Measurements from ENCODE around the gene TTLL9. TPM values are rescaled to one million over a fixed set of nuclear protein-coding genes. Genes with fewer than 3 reads are reported as not detected.

Gene TTLL9
- polyA plus RNA-seq, 3 donors = 2.6 to 5.7 (median 5.6) TPM

DNA sequence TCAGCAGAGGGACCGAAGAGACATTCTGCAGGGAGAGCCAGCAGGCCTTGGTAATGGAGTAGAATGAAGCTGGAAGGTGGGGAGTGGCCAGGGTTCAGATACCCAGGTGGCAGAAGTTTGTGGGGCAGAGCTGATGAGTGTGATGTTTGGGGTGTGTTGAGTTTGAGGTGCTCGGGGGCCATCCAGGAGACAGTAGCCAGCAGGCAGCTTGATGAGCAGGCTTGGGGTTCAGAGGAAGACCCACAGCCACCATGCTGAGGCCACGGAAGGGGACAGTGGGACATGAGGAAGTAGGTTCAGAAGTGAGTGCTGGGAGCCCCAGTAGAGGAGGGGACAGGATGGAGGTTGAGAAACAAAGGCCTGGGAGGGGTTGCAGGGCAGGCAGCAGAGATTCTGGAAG lies 13.9 kb upstream of the TTLL9 start:
- DNase-seq = no peak

DNA sequence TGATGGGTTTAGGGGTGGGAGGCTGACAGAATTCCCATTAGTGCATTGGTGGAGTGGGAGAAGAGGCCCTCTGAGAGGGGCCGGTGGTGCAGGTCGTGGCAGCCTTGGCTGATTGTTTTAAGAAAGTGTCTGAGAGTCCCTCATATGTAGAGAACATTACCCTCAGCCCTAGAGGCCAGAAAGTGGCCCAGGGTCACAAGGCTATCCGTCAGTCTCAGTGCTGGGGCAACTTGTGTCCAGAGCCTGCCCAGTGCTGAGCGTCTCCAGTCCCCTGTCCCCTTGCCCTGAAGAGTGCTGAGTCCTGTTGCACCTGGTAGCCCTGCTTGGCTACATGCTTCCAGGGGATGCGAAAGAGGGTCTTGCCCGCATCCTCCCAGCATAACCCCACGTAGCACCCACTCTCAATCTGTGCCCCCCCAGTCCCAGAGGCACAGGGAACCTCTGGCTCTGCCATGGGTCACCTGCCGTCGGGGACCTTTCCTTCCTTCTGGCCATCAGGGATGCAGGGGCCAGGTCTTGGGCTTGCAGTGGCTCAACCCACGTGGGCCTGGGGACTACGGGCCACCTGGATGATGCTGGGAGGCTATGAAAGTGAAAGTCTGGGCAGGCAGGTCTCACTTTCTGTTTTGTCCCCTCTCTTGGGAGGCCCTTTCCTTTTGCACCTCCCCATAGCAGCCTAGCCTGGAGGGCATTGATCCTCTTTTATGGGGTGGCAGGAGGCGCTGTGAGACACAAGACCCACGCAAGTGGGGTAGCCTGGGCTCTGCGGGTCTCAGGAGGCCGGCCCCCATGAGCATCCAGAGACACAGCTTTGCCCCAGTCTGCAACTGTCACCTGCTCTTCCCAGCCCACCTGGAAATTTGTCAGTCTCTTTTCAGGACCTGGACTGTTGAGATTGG lies 12.3 kb upstream of the TTLL9 start:
- no peak for DNase-seq

DNA sequence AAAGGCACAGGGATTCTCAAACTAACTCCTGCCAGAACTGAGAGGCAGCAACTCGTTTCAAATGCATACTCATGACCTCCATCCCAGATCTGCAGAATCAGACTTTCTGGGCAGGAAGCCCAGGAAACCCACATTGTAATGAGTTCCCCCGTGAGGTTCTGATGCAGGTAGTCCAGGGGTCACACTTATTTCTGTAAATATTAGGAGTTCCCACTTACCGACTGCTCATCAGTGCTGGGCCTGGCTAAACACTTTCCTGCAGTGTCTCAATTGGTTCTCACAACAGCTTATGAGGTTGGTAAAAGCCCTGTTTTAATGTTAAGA lies 11.7 kb upstream of the TTLL9 start:
- DNase-seq = no peak

DNA sequence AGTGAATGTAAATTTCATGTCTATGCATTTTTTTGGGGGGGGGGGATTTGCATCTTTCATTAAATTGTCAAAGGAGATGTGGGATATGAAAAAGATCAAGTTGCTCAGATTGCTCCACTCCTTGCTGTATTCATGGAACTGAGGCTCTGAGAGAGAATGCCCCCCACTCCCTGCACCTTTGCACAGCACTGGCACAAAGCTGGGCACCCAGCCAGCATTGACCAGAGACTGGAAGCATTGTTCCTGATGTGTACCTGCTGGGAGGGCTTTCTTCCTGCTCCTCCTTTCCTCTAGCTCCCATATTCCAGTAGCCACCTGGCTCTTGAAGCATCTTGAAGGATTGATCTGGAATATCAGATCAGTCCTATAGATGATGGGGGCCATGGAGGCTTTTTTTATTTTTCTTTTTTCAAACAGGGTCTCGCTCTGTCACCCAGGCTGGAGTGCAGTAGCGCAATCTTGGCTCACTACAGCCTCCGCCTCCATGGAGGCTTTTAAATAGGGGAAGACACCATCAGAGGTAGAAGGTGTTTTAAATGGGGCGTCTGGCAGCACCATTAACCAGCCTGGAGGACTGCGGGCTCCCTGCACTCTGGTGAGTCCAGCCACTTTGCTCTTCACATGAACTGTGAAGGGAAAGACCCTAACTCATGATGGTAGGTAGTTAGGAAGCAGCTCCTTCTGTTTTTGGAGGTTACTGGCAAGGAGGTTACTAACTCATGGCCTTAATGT lies 11.0 kb upstream of the TTLL9 start:
- no peak for DNase-seq

DNA sequence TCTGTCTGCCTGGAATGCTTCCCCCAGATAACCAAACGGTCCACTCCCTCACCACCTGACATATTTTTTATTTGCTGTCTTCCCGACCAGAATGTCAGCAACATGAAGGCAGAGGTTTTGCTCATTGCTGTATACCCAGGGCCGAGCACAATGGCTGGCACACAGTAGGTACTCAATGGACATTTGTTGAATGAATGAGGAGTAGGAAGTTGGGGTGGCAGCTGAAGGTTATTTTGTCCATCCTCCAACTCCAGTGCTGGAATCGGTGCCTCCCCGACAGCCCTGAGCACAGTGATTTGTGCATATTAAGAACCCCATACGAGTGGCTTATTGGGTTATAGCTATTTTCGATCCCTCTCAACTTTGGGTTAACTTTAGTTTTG lies 10.4 kb upstream of the TTLL9 start:
- DNase-seq = no peak

DNA sequence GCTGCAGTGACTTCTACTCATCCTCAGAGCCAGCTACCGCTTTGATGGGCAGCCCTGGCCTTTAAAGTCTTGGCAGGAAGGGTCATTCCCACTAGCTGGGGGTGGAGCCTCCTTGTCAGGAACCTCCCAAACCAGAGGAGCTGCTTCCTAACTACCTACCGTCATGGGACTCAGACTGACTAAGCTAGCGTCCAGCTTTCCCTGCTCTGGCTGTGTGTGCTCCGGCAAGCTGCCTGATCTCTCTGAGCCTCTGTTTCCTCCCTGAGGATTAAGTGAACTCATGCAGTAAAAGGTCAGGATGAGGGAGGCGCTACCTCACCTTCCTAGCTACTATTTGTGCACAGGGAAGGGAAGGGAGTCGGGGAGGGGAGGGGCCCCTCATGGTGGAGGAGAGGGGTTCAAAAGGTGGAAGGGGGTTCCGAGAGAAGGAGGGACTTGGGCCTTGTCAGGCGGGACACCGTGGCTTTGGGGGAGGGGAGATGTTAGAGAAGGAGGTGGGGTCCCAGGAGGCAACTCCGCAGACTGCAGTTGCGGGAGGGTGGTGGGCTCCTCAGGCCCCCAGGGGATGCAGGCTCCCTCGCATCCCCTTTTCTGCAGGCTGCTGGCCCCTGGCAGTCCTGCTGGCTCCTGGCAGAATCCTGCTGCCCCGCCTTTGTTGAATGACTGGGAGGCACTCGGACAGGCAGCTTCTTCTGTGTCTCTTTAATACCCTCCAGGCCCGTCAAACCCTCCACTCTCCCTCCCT lies 9.9 kb upstream of the TTLL9 start:
- DNase-seq = no peak

DNA sequence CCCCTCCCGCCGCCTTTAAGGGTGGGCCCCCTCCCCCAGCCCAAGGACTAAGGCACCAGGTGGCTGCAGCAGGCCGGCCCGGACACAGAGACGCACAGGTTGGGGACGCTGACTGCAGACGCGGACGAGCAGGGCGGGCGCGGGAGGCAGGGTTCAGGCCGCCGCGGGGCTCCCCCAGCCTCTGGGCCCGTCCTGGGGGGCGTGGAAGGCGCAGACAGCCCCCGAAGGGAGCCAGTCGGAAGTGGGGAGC lies 9.4 kb upstream of the TTLL9 start:
- DNase-seq = no peak

DNA sequence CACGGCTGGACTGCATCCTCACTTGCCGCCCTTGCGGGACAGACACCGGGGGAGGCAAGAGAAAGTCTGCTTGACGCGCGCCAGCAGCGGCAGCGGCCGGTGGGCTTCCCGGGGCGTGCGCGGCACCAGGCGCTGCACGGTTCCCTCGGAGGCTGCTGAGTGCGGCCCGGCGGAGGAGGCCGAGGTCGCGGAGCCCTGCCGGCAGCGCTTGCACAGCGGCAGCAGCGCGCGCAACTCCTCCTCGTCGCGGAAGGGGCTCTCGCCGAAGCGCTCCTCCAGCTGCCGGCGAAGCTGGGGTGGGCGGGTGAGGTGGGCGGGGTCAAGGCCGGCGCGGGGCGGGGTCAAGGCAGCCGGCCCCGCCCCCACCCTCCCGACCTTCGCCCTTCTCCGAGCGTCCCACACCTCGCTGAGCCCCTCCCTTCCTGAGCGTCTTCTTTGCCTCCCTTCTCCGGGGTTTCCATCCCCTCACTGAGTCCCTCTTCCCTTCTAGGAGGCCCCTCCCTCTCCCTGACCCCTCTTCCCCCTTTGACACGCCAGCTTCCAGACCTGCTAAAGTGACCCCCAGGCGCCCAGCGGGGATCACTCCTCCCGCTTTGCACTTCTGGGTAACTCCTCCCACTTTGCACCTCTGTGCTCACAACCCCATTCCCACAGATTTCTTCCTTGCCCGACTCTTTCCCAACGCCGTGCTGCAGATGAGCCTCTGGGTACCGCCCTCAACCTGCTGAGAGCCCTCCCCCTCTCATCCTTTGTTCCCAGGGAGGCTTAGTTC lies 8.9 kb upstream of the TTLL9 start:
- DNase-seq = peak; percentile 77

DNA sequence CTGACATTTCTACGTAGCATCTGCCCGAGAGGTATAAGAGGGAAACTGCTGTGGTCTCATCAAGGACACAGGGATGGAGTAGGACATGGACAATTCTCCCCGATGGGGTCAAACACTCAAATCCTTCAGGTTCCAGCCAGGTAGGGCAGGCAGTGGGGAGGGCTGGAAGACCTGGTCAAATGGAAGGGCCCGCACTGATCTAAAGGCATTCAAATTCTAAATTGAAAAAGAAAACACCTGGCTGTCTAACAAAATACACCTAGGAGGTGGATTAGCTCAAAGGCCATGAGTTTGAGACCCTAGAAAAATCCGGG lies 8.3 kb upstream of the TTLL9 start:
- no peak for DNase-seq

DNA sequence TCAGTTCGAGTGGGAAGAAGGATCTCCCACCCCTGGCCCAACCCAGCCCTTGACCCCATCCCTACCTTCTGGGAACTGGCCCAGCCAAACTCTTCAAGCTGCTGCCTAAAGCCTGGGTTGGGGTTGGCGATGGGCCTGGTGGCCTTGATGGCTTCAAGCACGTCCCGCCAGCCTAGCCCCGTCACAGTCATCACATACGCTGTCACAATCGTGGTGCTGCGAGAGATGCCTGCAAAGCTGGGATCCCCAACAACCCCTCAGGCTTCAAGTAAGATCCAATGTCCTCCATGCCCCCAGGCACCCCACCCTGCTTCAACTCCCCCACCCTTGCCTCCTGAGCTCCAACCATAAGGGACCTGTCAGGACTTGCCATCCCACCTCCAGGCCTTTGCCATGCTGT lies 7.9 kb upstream of the TTLL9 start:
- no peak for DNase-seq

DNA sequence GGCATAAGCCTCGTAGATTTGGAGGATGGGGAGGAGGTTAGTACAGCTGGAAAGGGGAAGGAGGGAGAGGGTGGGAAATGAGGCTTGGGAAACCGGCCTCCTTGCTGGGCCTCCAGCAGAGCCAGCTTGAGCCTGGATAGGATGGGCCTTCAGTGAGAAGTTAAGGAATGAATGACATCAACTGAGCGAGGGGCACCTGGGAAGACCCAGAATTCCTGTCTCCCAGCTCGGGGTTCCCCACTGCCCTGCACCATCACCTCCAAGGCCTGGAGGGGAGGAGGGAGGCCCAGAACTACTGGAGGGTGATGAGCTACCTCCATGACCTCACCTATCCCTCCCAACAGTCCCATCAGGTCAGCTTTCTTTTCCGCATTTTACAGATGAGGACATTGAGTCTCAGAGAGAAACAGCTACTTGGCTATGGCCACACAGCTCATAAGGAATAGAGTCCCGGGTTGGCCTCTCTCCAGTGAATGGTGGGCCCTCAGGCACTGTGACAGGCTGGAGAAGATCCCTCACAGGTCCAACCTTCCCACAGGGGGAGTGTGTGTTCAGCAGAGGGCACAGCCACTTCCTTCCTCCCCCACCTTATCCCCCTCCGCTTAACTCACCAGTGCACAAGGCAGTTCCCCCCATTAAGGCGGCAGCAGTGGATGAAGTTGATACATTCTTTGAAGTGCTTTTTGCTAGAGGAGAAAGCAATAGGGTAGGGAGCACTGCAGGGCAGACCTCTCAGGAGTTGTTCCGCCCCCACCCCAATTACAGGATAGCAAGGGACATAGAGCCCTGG lies 6.9 kb upstream of the TTLL9 start:
- DNase-seq = no peak

DNA sequence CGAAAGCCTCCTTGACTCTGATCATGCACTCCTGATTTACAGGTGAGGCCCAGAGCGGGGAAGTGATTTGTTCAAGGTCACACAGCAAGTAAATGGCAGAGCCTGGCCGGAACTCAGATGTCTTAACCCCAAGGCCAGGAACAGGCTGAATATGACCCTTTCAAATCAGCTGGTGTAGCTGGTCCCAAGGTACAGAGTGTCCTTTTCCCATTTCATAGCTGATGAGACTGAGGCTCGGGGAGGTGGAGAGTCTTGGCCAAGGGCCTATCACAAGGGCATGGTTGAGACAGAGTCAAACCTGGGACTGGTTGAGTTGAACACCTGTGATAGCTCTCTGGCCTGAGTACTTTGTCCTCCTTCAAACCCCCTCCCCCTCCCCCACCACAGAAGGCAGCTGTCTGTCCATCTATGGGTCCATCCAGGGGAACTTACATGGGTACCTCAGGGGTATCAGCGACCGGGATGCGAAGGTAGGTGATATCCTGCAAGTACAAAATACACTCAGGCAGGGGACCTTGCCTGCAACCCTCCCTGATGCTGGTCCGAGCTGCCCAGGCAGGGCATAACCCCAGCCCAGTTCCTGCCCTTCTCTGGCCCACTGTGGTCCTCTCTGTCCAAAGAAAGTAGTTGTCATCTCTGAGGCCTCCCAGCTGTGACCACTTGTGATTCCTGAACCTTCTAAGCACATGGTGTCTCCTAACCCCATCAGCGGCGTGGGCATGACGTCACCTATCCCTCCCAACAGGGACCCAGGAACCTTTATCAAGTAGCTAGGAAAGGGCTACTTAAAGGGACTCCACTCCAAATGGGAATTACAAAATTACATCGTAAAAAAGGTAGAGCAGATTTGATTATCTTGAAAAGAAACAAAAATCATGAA lies 5.7 kb upstream of the TTLL9 start:
- no peak for DNase-seq

DNA sequence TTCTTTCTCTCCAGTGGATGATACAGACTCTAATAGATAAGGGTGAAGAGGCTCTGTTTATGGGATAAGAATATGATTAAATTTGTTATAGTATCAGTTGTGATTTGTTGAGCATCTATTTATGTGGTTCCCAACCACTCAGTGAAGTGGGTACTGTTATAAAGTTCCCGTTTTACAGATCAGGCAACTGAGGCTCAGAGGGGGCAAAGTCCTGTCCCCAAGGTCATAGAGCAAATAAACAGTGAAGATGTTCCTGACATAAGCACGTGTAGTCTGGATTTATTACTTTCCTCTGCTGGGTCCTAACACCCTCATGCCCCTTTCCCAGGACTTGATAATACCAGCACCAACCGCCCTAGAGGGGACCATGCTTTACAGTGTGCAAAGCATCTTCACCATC lies 4.2 kb upstream of the TTLL9 start:
- no peak for DNase-seq

DNA sequence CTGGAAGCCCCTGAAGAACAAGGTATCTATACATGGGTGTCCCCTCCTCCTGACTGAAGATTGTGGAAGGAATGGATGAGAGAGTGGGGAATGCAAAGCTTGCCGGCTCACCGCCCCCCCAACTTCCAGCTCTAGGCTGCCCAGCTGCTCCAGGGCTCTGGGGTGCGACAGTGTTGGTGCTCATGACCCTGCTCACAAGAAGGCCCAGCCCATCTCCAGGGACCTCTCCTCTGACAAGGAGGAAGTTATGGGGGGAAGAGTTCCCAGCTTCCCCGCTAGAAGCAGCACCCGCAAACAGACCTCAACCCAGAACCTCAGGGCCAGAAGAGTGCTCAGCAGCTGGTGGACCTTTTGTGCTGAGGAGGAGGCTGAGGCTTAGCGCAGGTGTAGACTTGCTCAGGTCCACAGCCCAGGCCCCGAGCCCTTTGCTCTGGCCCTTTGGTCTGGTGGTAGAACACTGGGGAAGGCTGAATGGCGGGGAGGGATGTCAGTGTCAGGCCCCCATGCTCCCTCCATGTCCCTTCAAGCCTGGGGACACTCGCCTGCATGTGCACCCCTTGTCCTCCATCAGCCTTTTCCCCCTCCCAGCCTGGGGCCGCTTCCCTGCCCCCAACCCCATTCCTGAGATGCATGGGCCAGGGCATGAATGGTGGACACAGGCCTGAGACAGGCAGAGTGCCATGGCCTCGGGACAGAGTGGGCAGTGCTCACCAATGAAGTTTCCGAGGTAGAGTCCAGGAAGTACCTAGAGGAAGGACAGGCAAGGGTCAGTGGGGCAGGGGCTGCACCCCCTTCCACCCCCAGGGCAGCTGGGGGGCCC lies 1.4 kb upstream of the TTLL9 start:
- DNase-seq = no peak

DNA sequence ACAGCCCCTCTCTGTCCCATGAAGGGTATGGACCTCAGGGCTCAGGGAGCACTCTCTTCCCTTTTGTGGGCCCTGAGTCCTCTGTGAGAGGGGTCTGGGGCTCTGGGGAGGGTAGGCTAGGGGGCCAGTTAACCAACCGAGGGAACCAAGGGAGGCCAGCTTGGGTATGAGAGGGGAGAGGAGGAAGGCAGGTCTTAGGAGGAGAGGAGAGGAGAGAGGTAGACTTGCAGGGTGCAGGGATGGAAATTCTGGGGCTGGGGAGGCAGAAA lies 827 bp upstream of the TTLL9 start:
- DNase-seq = no peak

DNA sequence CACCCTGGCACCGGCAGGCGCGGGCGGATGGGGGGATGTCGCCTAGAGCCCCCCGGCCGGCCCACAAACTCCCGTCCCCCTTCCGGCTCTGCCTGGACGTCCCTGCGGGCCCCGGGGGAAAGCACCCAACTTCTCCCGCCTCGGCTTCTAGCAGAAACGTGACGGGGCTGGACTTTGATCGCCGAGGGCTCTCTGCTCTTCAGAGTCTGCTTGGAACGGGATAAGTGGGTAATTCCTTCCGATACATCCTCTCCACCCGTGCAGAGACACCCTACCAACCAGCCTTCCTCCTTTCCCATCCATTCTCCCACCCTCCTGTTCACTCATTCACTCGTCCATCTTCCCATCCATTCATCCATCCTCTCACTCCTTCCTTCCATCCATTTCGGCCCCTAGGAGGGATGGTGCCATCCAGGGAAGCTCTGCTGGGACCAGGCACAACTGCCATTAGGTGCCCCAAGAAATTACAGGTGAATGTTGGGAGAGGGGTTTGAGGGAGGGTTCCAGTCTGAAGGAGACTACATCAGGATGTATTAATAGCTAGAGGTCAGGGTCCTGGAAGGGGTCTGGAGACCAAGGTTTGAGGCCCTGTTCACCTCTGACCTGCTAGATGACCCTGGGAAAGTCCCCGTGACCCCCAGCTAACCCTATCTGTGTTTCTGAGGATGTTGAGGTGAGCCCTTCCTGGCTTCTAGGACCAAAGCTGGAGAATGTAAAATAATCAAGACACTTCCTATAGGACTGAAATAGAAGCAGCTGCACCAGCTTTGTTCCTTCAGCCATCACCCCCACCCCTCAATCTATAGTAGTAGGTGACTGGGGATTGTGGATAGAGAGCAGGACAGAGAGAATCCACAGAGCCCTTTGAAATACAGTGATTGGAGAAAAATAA lies 538 bp downstream of the TTLL9 start:
- DNase-seq = no peak

DNA sequence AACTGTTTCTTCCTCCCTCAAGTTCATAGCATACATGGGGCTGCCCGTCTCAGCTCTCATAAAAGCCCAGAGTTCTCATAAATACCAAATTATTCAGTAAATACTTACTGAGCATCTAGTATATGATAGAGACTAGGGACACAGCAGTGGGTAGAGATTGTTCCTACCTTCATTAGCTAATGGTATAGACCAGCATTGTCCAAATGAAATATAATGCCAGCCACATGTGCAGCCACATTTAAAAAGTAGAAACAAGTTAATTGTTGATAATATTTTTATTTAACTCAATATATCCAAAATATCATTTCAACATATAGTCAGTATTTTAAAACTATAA lies 1.2 kb downstream of the TTLL9 start:
- no peak for DNase-seq

DNA sequence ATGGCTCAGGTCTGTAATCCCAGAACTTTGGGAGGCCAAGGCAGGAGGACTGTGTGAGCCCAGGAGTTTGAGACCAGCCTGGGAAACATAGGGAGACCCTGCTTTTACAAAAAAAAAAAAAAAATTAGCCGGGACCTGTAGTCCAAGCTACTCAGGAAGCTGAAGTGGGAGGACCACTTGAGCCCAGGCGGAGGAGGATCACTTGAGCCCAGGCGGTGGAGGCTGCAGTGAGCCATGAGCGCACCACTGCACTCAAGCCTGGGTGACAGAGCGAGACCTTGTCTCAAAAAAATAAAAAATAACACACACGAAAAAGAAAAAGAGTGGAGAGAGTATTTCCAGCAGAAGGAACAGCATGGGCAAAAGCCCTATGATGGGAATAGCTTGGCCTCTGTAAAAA lies 2.0 kb downstream of the TTLL9 start:
- DNase-seq = no peak

DNA sequence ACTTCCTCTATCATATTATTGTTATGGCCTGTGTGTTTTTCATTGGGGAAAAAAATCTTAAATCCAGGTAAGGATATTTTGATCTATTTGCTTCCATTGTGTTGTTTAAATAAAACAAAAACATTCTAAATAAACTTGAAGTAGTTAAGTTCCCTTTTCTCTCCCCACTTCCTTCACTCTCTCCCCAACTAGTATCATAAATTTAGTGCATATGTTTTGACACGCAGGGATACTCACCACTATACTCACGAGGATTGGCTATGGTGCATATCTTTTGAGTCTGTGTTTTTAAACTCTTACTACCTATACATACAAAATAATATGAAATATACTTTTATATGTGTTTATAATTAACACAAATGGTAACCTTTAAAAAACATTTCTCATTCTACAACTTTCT lies 5.2 kb downstream of the TTLL9 start:
- no peak for DNase-seq
